Right ventricle myocardium superior (tissue), 1 donor: ENCODE measurements around the gene UNC5B. TPM values are rescaled to one million over a fixed set of nuclear protein-coding genes. Genes with fewer than 3 reads are reported as not detected.
"Not testable (repeated sequence)": the region's sequence is repeated elsewhere in the genome, so short reads cannot be mapped to it uniquely, and the experiment has no call there.

ENCODE experiments used
- ATAC-seq: fragments of 200-7000 bp; cut with Tn5 transposase; one replicate; pipeline ENCODE4 v1.9.1; 2020; ENCODE audit warnings: mild to moderate bottlenecking; ENCODE audit not compliant: poor library complexity
- DNase-seq: peaks from one replicate; pipeline ENCODE4 v3.0.0-alpha.2; 2020
- intact Hi-C: fragments of 100-400 bp; cut with DNase I; formaldehyde crosslinking; loops from one replicate; pipeline ENCODE4 v1.11.2; 2022
- total RNA-seq: library from RNA; stranded (reverse); fragmentation: NEBNext Ultra II Directional; extraction: Animal tissue kit (Norgen Biotek cat#: 25700); gene quantifications from one replicate; pipeline ENCODE4 v1.2.1, GENCODE V29; 2021
- donor health status: DM: no; HTN: yes; CAD: no; lungs with severe emphysema.

Gene UNC5B
- total RNA-seq, 1 donor from 2014 or later, result 12.2 TPM

- DNase-seq (peak; percentile 59), ATAC-seq (peak; percentile 20)
- intact Hi-C loops, result loop anchor here (2.0 kb wide), 1 partner anchor 60 kb away; no protein-coding TSS in a partner anchor
Observed at GRCh38 chr10:71270301-71271220, 58.2 kb downstream of the UNC5B start.

GRCh38 chr10:71271662-71272055 lies 59.3 kb downstream of the UNC5B start:
- intact Hi-C loops, result loop anchor here (2.0 kb wide), 1 partner anchor 61 kb away; no protein-coding TSS in a partner anchor
- DNase-seq, result peak; percentile 30

GRCh38 chr10:71272056-71272771 lies 59.8 kb downstream of the UNC5B start:
- ATAC-seq, result no peak
- intact Hi-C loops, result no loop called here
- DNase-seq, result no peak

More at GRCh38 chr10:71271662-71272055, 59.3 kb downstream of the UNC5B start:
- no peak for ATAC-seq

- DNase-seq, ATAC-seq, intact Hi-C loops: not testable (repeated sequence)
Observed at GRCh38 chr10:71272974-71273373, 60.6 kb downstream of the UNC5B start.

- intact Hi-C loops, result no loop called here
- ATAC-seq (no peak), DNase-seq (no peak)
Observed at GRCh38 chr10:71273506-71273905, 61.1 kb downstream of the UNC5B start.

GRCh38 chr10:71274901-71275796 lies 62.8 kb downstream of the UNC5B start:
- intact Hi-C loops, result no loop called here
- DNase-seq (no peak), ATAC-seq (no peak)

GRCh38 chr10:71276873-71277272 lies 64.5 kb downstream of the UNC5B start:
- intact Hi-C loops, result no loop called here
- ATAC-seq (no peak), DNase-seq (no peak)

- intact Hi-C loops, result no loop called here
- DNase-seq (no peak), ATAC-seq (no peak)
Observed at GRCh38 chr10:71277914-71278665, 65.7 kb downstream of the UNC5B start.

GRCh38 chr10:71278691-71279588 lies 66.6 kb downstream of the UNC5B start:
- intact Hi-C loops, result no loop called here
- no peak for ATAC-seq
- no peak for DNase-seq

- no peak for DNase-seq
- intact Hi-C loops, result loop anchor here (5.0 kb wide), 1 partner anchor 72 kb away; no protein-coding TSS in a partner anchor
Observed at GRCh38 chr10:71279590-71280170, 67.3 kb downstream of the UNC5B start.

GRCh38 chr10:71280216-71280615 lies 67.8 kb downstream of the UNC5B start:
- intact Hi-C loops, result loop anchor here (5.0 kb wide), 1 partner anchor 73 kb away; no protein-coding TSS in a partner anchor
- DNase-seq (no peak), ATAC-seq (no peak)

More at GRCh38 chr10:71279590-71280170, 67.3 kb downstream of the UNC5B start:
- no peak for ATAC-seq

GRCh38 chr10:71280825-71281224 lies 68.5 kb downstream of the UNC5B start:
- no peak for ATAC-seq
- DNase-seq, result no peak
- intact Hi-C loops, result loop anchor here (5.0 kb wide), 1 partner anchor 74 kb away; no protein-coding TSS in a partner anchor

GRCh38 chr10:71281646-71282322 lies 69.4 kb downstream of the UNC5B start:
- ATAC-seq, result no peak
- DNase-seq, result no peak
- intact Hi-C loops, result loop anchor here (5.0 kb wide), 1 partner anchor 74 kb away; no protein-coding TSS in a partner anchor

GRCh38 chr10:71282323-71282680 lies 69.9 kb downstream of the UNC5B start:
- ATAC-seq, result no peak
- no peak for DNase-seq
- intact Hi-C loops, result loop anchor here (5.0 kb wide), 1 partner anchor 75 kb away; no protein-coding TSS in a partner anchor

- ATAC-seq (no peak), DNase-seq (no peak)
- intact Hi-C loops, result loop anchor here (5.0 kb wide), 1 partner anchor 76 kb away; no protein-coding TSS in a partner anchor
Observed at GRCh38 chr10:71283410-71283809, 71.0 kb downstream of the UNC5B start.

- DNase-seq, result no peak
Observed at GRCh38 chr10:71283876-71284275, 71.5 kb downstream of the UNC5B start.

More at GRCh38 chr10:71283876-71284275, 71.5 kb downstream of the UNC5B start:
- intact Hi-C loops, result loop anchor here (5.0 kb wide), 1 partner anchor 77 kb away; no protein-coding TSS in a partner anchor
- no peak for ATAC-seq
